Renal cortical epithelial cell (primary cell): Measurements from ENCODE around the gene RFC2. TPM values are rescaled to one million over a fixed set of nuclear protein-coding genes. Genes with fewer than 3 reads are reported as not detected.
"Not testable (repeated sequence)": the region's sequence is repeated elsewhere in the genome, so short reads cannot be mapped to it uniquely, and the experiment has no call there.

Source experiments
- DNase-seq: peaks from one replicate; pipeline ENCODE4 v3.0.0-alpha.2; 2011; ENCODE audit warnings: low read depth
- total RNA-seq: library from RNA; depleted of rRNA; stranded (reverse); fragments of >200 nt; gene quantifications from 2 replicates; pipeline ENCODE4 v1.2.3, GENCODE V29; 2014

Gene RFC2
- total RNA-seq, 1 donor from 2014 or later: 8.8 TPM

- DNase-seq: no peak
These were observed 6.0 kb downstream of the RFC2 start for GRCh38 chr7:74248156-74248555.

- DNase-seq: no peak
These were observed 7.7 kb downstream of the RFC2 start for GRCh38 chr7:74246497-74246896.

DNA sequence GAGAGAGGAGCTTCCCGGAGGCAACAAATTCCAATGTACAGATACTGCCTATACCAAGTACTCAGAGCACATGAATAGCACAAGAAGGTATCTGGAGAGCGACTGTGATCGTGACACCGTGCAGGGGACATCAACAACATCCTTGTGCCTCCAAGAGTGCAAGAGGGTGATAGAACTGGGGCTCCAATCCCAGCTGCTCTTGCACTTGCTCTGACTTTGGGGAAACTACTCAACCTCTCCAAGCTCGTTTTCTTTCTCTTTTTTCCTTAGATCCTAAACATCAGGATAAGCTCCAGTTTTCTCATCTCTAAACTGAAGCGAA, 12.1 kb downstream of the RFC2 start:
- DNase-seq: no peak

DNA sequence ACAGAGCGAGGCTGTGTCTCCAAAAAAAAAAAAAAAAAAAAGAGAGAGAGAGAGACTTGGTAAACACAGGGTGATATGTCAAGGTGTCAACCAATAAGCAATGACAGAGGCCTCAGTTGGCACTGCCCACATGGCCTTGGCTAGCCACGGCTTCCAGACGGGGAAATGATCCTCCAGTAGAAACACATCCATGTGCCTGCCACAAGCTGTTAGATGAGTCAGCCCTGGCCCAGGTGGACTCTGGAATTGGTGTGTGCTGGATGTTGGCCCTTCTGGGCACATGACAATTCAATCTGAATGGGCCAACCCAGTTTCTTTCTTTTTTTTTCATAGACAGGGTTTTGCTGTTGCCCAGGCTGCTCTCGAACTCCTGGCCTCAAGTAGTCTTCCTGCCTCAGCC, 13.7 kb downstream of the RFC2 start:
- no peak for DNase-seq

- DNase-seq: no peak
These were observed 17.9 kb downstream of the RFC2 start for GRCh38 chr7:74236284-74236683.

DNA sequence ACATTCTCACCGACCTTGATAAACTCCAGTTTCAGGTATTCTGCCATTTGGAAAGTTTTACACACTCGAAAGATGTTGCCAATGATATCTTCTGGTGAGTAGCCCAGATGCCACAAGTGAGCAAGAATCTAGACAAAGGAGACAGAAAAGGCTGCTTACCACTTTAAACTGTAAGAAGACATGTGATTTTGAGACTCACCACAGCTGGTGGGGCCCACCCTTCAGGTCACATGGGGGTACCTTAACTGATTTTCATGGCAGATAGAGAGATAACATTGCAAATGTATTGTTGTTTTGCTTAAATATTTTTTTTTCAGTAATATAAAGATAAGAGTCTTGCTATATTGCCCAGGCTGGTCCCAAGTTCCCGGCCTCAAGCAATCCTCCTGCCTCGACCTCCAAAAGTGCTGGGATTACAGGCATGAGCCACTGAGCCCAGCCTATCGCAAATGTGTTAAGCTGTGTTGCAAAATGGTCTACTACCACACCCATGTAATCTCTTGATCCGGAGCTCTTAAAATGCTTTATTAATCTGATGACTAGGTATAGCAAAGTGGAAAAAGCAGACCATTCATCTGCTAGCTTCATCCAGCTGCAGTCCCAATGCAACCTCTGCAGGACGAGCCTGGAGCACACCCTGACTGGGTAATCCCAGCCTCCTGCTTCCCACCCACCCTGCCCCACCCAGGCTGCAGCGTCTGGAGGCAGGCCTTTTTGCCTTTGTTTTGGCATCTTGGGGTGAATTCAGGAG, 18.5 kb downstream of the RFC2 start:
- DNase-seq: no peak

- no peak for DNase-seq
These were observed 20.4 kb downstream of the RFC2 start for GRCh38 chr7:74233655-74234285.

- no peak for DNase-seq
These were observed 23.0 kb downstream of the RFC2 start for GRCh38 chr7:74231232-74231590.

- DNase-seq: no peak
These were observed 23.6 kb downstream of the RFC2 start for GRCh38 chr7:74230446-74231231.

GRCh38 chr7:74228951-74229900, 25.0 kb downstream of the RFC2 start:
- no peak for DNase-seq

- DNase-seq: no peak
These were observed 27.6 kb downstream of the RFC2 start for GRCh38 chr7:74226633-74227032.

DNA sequence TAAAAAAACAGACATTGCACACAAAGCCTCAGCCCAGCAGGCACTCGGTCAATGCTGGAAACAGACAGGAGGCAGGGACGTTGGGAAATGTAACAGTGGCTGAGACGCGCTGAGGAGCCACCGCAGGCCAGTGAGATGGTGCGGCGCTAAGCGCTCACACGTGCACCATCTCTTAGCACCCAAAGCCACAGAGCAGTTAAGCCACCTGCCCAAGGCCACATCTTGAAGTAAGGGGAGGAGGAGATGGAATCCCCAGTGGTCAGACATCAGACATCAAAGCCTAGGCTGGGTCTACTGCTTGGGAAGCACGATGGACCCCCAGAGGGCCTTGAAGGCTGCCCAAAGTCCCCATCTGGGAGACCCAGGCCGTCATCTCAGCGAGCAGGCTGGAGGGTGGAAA, 28.8 kb downstream of the RFC2 start:
- no peak for DNase-seq

DNA sequence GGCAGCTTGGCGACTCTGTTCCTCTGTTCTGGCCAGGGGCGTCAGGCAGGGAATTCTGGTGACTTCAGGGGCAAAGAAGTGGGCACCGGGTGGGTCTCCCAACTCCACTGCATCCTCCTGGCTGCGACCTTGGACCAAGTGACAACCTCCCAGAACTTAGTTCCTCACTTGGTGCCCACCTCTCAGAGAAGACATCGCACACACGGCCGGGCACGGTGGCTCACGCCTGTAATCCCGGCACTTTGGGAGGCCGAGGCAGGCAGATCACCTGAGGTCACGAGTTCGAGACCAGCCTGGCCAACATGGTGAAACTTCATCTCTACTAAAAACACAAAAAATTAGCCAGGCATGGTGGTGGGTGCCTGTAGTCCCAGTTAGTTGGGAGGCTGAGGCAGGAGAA, 29.3 kb downstream of the RFC2 start:
- not testable (repeated sequence) for DNase-seq

GRCh38 chr7:74224511-74224832, 29.7 kb downstream of the RFC2 start:
- DNase-seq: no peak

- no peak for DNase-seq
These were observed 30.3 kb downstream of the RFC2 start for GRCh38 chr7:74223711-74224510.

GRCh38 chr7:74222851-74223710, 31.1 kb downstream of the RFC2 start:
- DNase-seq: no peak

GRCh38 chr7:74221713-74222112, 32.5 kb downstream of the RFC2 start:
- no peak for DNase-seq

DNA sequence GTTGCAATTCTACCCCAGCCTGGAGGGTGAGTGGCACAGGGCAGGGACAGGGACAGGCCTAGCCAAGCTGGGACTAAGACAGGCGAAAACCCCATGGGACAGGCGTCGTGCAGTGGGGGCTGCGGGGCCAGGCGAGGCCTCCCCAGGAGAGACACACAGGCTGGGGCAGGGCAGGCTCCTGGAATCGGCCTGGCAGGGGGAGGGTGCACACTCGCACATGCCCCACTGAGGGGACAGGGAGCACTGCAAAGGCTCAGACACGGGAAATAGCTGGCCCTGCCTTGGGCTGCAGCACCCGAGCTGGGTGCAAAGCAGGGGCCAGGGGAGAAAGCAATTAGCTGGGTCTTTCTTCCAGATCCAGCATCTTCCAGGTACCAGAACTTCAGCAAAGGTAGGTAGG, 34.0 kb downstream of the RFC2 start:
- DNase-seq: no peak

DNA sequence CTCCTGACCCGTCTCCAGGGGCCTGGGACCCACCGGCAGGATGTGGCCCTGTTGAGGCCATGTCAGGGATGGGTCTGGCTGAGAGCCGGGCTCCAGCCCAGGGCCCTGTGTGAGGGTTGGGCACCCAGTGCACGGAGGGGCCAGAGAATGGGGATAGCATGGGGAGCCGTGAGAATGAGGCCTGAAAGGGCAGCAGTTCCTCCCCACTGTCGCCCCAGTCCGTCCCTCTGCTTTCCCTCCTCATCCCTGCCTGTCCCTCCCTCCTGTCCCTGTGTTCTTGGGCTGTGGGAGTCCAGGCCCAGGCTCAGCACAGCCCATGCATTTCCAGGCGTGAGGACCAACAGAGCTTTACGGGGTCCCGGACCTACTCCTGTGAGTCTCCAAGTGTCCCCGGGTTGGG, 34.8 kb downstream of the RFC2 start:
- no peak for DNase-seq

DNA sequence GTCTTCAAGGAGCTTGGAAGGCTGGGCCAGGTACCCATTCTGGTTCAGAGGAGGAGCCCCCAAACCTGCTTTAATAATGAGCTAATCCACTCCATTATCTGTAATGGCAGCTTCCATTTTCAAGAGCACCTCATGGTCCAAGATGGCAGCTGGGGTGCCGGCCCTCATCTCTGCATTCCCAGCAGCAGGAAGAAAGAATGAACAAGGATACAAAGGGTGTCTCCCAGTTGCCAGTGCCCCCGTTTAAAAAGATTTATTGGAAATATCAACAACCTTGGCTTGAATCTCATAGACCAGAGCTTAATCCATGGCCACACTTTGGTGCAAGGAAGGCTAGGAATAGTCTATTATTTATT, 35.9 kb downstream of the RFC2 start:
- no peak for DNase-seq
